Fibroblast of skin of abdomen (primary cell): ENCODE measurements around the gene MYO3B.
"Not testable (repeated sequence)": the region's sequence is repeated elsewhere in the genome, so short reads cannot be mapped to it uniquely, and the experiment has no call there.

Experiments
- DNase-seq: peaks from one replicate; pipeline ENCODE4 v3.0.0-alpha.2; 2013

MYO3B gene

GRCh38 chr2:170341684-170342623, 164.0 kb downstream of the MYO3B start:
- DNase-seq, result no peak

- DNase-seq, result no peak
Measured at GRCh38 chr2:170344663-170345346, 166.9 kb downstream of the MYO3B start.

GRCh38 chr2:170345607-170346006, 167.7 kb downstream of the MYO3B start:
- DNase-seq, result no peak

- not testable (repeated sequence) for DNase-seq
Measured at GRCh38 chr2:170349269-170349668, 171.3 kb downstream of the MYO3B start.

- DNase-seq, result no peak
Measured at GRCh38 chr2:170350929-170351826, 173.2 kb downstream of the MYO3B start.

GRCh38 chr2:170353723-170354122, 175.8 kb downstream of the MYO3B start:
- DNase-seq, result no peak

- no peak for DNase-seq
Measured at GRCh38 chr2:170354388-170354787, 176.4 kb downstream of the MYO3B start.

- DNase-seq, result no peak
Measured at GRCh38 chr2:170354855-170355780, 177.2 kb downstream of the MYO3B start.

GRCh38 chr2:170359466-170359865, 181.5 kb downstream of the MYO3B start:
- no peak for DNase-seq

GRCh38 chr2:170360546-170361089, 182.7 kb downstream of the MYO3B start:
- no peak for DNase-seq

GRCh38 chr2:170361090-170361936, 183.4 kb downstream of the MYO3B start:
- peak; percentile 57 for DNase-seq

GRCh38 chr2:170362313-170362870, 184.4 kb downstream of the MYO3B start:
- DNase-seq, result no peak

- peak; percentile 75 for DNase-seq
Measured at GRCh38 chr2:170362871-170363631, 185.1 kb downstream of the MYO3B start.

GRCh38 chr2:170365003-170365402, 187.1 kb downstream of the MYO3B start:
- no peak for DNase-seq

- DNase-seq, result no peak
Measured at GRCh38 chr2:170365686-170366085, 187.7 kb downstream of the MYO3B start.

- DNase-seq, result no peak
Measured at GRCh38 chr2:170368370-170368769, 190.4 kb downstream of the MYO3B start.

GRCh38 chr2:170369228-170369627, 191.3 kb downstream of the MYO3B start:
- DNase-seq, result no peak

- peak; percentile 13 for DNase-seq
Measured at GRCh38 chr2:170369894-170370293, 191.9 kb downstream of the MYO3B start.
